Gastrocnemius medialis (tissue), 4 donors: Measurements from ENCODE around the gene MIER2. TPM values are rescaled to one million over a fixed set of nuclear protein-coding genes. Genes with fewer than 3 reads are reported as not detected.

Experiments used
- ATAC-seq, 2 donors: fragments of 150-250 bp; one replicate each; pipeline ENCODE4 v1.9.1; 2016
- DNase-seq, 2 donors: peaks; one replicate each; pipeline ENCODE4 v3.0.0-alpha.2; 2019
- H3K27ac ChIP-seq, 4 donors: fragments of 200-600 bp; sonication (generic); 1 replicate in 1 of 4; 2 replicates in 3 of 4; pipeline ENCODE4 v1.5.1; 2016 to 2018; ENCODE audit warnings: mild to moderate bottlenecking in 2 of 4, moderate library complexity in 1 of 4
- H3K27me3 ChIP-seq, 3 donors: fragments of 200-600 bp; sonication (generic) in 2 of 3; 1 replicate in 1 of 3; 2 replicates in 2 of 3; pipeline versions ENCODE4 v1.5.1 to v1.6.0; 2016 to 2019; ENCODE audit warnings: mild to moderate bottlenecking in 1 of 3, moderate library complexity in 1 of 3
- H3K36me3 ChIP-seq, 2 donors: fragments of 200-600 bp; sonication (generic) in 1 of 2; one replicate each; pipeline ENCODE4 v1.5.1; 2017 to 2018
- H3K4me1 ChIP-seq, 2 donors: fragments of 200-600 bp; sonication (generic) in 1 of 2; one replicate each; pipeline ENCODE4 v1.5.1; 2016 to 2017; ENCODE audit warnings: mild to moderate bottlenecking in 2 of 2
- H3K4me3 ChIP-seq, 4 donors: fragments of 200-600 bp; sonication (generic) in 3 of 4; 1 replicate in 1 of 4; 2 replicates in 3 of 4; pipeline ENCODE4 v1.5.1; 2016 to 2019; ENCODE audit warnings: mild to moderate bottlenecking in 2 of 4
- H3K9me3 ChIP-seq, 3 donors: fragments of 200-600 bp; sonication (generic) in 2 of 3; 1 replicate in 1 of 3; 2 replicates in 2 of 3; pipeline ENCODE4 v1.5.1; 2016 to 2019
- CTCF ChIP-seq, 5 experiments: fragments of 450-650 bp in 3 of 5; fragments of 200-600 bp in 2 of 5; sonication (generic) in 2 of 5; IDR thresholded peaks in 4 of 5; conservative IDR thresholded peaks in 1 of 5; 1 replicate in 4 of 5; 2 replicates in 1 of 5; pipeline ENCODE4 v1.5.1; 2016 to 2019; ENCODE audit warnings: antibody characterized with exemption in 5 of 5, mild to moderate bottlenecking in 3 of 5, moderate library complexity in 3 of 5
- POLR2A ChIP-seq, 2 donors: fragments of 450-650 bp; IDR thresholded peaks; one replicate each; pipeline ENCODE4 v1.6.1; 2017; ENCODE audit warnings: antibody characterized with exemption in 2 of 2, mild to moderate bottlenecking in 2 of 2, moderate library complexity in 2 of 2
- in situ Hi-C, 4 donors: fragments of 200-750 bp; cut with MboI; loops; one replicate each; pipeline versions ENCODE4 v1.15.0 to v1.8.0; 2017; ENCODE audit warnings: low sequenced_read_pairs in 4 of 4
- intact Hi-C: fragments of 100-400 bp; cut with DNase I; formaldehyde crosslinking; loops from one replicate; pipeline ENCODE4 v1.15.1; 2023; ENCODE audit warnings: low total_unique reads
- total RNA-seq, 4 donors: library from RNA; depleted of rRNA; stranded (reverse); fragments of >200 nt; gene quantifications; one replicate each; pipeline versions ENCODE4 v1.1.0 to v1.2.3, GENCODE V29; 2016

The MIER2 gene
- total RNA-seq, 4 donors from 2014 or later, result 10.6 to 21.0 (median 16.5) TPM

DNA sequence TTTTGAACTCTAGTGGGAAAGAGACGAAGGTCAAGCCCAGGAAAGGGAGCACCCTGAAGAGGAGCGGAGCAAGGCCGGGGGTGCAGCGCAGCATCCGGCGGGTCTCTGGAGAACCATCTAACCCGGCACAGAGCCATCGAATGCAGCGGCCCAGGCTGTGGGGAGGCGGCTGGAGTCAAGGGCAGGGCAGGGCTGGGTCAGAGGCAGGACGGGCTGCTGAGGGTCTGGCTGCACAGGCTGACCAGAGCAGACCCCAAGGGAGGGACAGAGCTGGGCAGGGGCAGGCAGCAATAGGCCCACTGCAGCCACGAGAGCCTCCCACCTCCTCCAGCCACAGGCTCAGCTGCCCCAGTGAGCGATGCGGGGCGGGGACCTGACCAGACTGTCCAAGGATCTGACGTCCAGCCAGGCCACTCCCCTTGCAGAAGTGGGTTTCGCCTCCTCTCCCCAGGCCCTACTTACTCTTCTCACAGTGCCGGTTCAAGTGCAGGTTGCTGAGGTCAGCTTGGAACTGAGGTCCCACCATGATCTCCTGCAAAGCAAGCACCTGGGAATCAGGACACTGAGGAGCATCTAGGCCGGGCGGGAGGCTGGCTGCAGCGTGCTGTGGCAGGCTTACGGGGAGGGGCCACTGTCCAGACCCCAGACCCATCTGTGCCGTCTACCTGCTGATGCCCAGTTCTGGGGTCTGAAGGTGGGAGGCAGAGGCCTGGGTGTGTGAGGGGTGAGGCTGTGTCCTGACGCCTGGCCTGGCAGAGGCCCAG is 19.2 kb downstream of the MIER2 start:
- ATAC-seq, result no peak
- Histone ChIP-seq H3K36me3 (peaks cover 0 to 84% of the 10 kb centered on the region in 2 donors), H3K27me3 (no peaks in the 10 kb centered on the region), H3K4me3 (no peak overlapping the region), H3K4me1 (no peaks in the 10 kb centered on the region), H3K9me3 (no peaks in the 10 kb centered on the region), H3K27ac (peak overlapping the region in 1 of 4 donors; percentile 23)
- intact Hi-C loops, result no loop called here
- TF ChIP-seq POLR2A (IDR thresholded peaks at IDR 0.05) (no peak), CTCF (IDR thresholded peaks at IDR 0.05 in 4 of 5, conservative IDR thresholded peaks at IDR 0.05 in 1 of 5) (no peak)
- no peak for DNase-seq
- in situ Hi-C loops, result no loop called here

DNA sequence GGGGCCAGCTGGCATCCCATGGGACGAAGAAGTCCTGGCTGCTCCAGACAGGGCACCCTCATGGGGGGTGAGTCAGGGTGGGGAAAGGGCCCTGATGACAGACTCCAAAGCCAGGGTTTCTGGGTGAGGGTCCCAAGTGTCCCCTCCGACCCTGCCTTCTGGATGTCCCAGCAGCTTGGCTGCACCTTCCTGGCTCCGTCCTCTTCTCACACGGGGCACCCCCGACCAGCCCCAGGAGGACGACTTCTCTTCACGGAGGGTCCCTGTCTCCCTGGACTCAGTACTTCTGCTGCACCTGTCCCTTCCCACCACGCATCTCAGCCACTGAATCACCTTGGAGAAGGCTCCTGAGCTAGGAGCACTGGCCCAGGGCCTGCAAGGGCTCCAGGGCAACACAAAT is 19.9 kb downstream of the MIER2 start:
- TF ChIP-seq POLR2A (IDR thresholded peaks at IDR 0.05) (no peak), CTCF (IDR thresholded peaks at IDR 0.05 in 4 of 5, conservative IDR thresholded peaks at IDR 0.05 in 1 of 5) (no peak)
- Histone ChIP-seq H3K27ac (no peak overlapping the region), H3K27me3 (no peaks in the 10 kb centered on the region), H3K4me3 (no peak overlapping the region), H3K36me3 (peaks cover 0 to 78% of the 10 kb centered on the region in 2 donors), H3K9me3 (no peaks in the 10 kb centered on the region), H3K4me1 (no peaks in the 10 kb centered on the region)
- no peak for DNase-seq
- in situ Hi-C loops (no loop called here), intact Hi-C loops (no loop called here)
- no peak for ATAC-seq

DNA sequence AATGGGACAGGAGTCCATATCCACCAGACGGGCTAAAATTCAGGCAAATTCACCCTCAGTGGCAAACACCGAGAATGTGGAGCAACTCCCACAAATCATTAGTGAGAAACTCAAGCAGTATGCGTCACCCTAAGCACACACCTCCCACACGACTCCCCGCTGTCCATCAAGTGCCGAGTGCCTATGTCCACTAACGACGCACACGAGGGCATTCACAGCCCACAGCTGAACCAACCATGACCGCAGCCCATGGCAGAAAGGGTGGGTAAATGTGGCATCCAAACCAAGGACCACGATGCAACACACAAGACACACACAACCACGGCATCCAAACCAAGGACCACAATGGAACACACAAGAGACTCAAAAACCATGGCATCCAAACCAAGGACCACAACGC is 22.0 kb downstream of the MIER2 start:
- no peak overlapping the region for H3K27ac ChIP-seq
- no peak for TF ChIP-seq POLR2A (IDR thresholded peaks at IDR 0.05)
- no peak for TF ChIP-seq CTCF (IDR thresholded peaks at IDR 0.05 in 4 of 5, conservative IDR thresholded peaks at IDR 0.05 in 1 of 5)
- ATAC-seq (no peak), DNase-seq (no peak)
- no peak overlapping the region for H3K4me3 ChIP-seq
- in situ Hi-C loops (no loop called here), intact Hi-C loops (no loop called here)
- H3K9me3 ChIP-seq, result no peaks in the 10 kb centered on the region
- H3K4me1 ChIP-seq, result no peaks in the 10 kb centered on the region
- no peaks in the 10 kb centered on the region for H3K27me3 ChIP-seq
- peaks cover 0 to 60% of the 10 kb centered on the region in 2 donors for H3K36me3 ChIP-seq

- Histone ChIP-seq H3K27me3 (no peaks in the 10 kb centered on the region), H3K36me3 (peaks cover 0 to 21% of the 10 kb centered on the region in 2 donors), H3K27ac (peak overlapping the region; percentile 33 to 75 (median 56)), H3K9me3 (no peaks in the 10 kb centered on the region), H3K4me1 (no peaks in the 10 kb centered on the region), H3K4me3 (no peak overlapping the region)
- no peak for TF ChIP-seq CTCF (IDR thresholded peaks at IDR 0.05 in 4 of 5, conservative IDR thresholded peaks at IDR 0.05 in 1 of 5)
- TF ChIP-seq POLR2A (IDR thresholded peaks at IDR 0.05), result no peak
- in situ Hi-C loops, result no loop called here
- no peak for DNase-seq
- intact Hi-C loops, result no loop called here
- ATAC-seq, result peak; percentile 24 to 30
These were observed 26.2 kb downstream of the MIER2 start for GRCh38 chr19:318509-318774.
